Uterine smooth muscle cell (primary cell): ENCODE data around the gene ONECUT2. TPM values are rescaled to one million over a fixed set of nuclear protein-coding genes. Genes with fewer than 3 reads are reported as not detected.

Experiments
- total RNA-seq: library from RNA; depleted of rRNA; stranded (reverse); fragments of >200 nt; gene quantifications from 2 replicates; pipeline ENCODE4 v1.2.3, GENCODE V29; 2014

Gene ONECUT2
- under 0.01 TPM in 2 replicates for total RNA-seq

DNA sequence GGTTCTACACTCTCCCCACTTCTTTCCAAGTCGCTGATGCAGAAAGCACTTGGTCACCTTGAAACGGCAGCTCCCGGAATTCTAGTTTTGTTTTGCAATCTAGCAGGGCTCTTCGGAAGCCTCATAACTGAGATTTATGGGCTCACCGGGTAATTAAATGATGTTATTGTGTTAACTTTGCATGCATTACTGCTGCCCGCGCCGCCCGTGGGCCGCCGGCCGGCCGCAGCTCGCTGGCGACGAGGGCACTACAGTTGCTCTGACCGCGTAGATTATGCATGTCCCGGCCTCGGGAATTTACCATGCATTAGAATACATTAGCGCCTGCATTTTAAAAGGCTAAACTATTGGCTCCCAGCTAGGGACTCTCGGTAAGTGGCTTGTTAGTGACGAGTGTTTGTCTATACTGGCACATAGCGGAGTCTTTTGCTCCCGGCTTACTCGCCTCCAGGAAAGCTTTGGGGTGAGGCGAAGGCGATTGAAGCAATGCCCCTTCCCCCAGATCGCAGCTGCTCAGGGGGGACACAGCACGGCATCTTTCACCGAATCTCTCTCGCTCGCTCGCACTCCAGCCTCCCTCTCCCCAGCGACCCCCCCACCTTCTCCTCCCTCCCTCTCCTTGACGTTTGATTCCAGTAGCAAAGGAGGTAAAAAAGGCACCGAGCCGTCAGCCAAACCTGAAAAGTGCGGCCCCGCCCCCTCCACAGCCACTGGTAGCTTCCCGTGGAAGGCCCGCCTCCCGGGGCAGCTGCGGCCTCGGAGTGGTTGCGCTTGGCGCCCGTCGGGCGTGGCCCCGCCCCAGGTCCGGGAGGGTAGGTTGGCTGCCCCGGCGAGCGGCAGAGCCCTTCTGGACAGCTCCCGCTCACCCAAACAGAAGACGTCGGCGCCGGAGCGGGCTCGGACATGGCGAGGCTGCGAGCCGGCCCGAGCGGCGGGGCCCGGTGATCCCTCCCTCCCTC is at the start of gene ONECUT2:
Gene ONECUT2, plus strand, starts transcription at position 839 of the 959 bp plus-strand sequence. CDS start 343 bp downstream, outside the sequence.

Other genes starting within 250 kb of the ONECUT2 start
- not detected in 2 replicates for gene ST8SIA3, start 82.8 kb upstream of the ONECUT2 start, total RNA-seq
- 21.2 and 35.6 TPM in 2 replicates for gene FECH, start 151.3 kb downstream of the ONECUT2 start, total RNA-seq
- 272 and 302 TPM in 2 replicates for gene NARS1, start 186.5 kb downstream of the ONECUT2 start, total RNA-seq